HG03442 (cell line): ENCODE data around the gene CREB3L4.
"Not testable (repeated sequence)": the region's sequence is repeated elsewhere in the genome, so short reads cannot be mapped to it uniquely, and the experiment has no call there.

Experiments
- ATAC-seq: cut with Tn5 transposase; IDR thresholded peaks from one replicate; pipeline ENCODE4 v1.9.1; 2021; ENCODE audit warnings: mild to moderate bottlenecking, moderate library complexity; ENCODE audit not compliant: unreplicated experiment

The CREB3L4 gene

GRCh38 chr1:153984123-153984894, 16.6 kb downstream of the CREB3L4 start:
- no peak for ATAC-seq

- no peak for ATAC-seq
Measured at GRCh38 chr1:153985341-153985912, 17.7 kb downstream of the CREB3L4 start.

- ATAC-seq: no peak
Measured at GRCh38 chr1:153985941-153986761, 18.4 kb downstream of the CREB3L4 start, which contains the start of gene RAB13. Gene RAB13, minus strand, starts transcription at chr1:153986339. Its CDS starts 103 bp downstream, at chr1:153986236.

GRCh38 chr1:153987621-153988020, 19.9 kb downstream of the CREB3L4 start:
- no peak for ATAC-seq

GRCh38 chr1:153990468-153991150, 22.9 kb downstream of the CREB3L4 start, which contains the start of gene RPS27:
Gene RPS27, plus strand, starts transcription at chr1:153990762. Its CDS starts 35 bp downstream, at chr1:153990797.
- ATAC-seq: peak; percentile 69

GRCh38 chr1:153991151-153991630, 23.5 kb downstream of the CREB3L4 start:
- no peak for ATAC-seq

- ATAC-seq: no peak
Measured at GRCh38 chr1:153991806-153992205, 24.1 kb downstream of the CREB3L4 start.

GRCh38 chr1:153995202-153995601, 27.5 kb downstream of the CREB3L4 start:
- ATAC-seq: no peak

GRCh38 chr1:153995640-153996039, 27.9 kb downstream of the CREB3L4 start:
- ATAC-seq: no peak

- not testable (repeated sequence) for ATAC-seq
Measured at GRCh38 chr1:153996882-153997281, 29.2 kb downstream of the CREB3L4 start.

GRCh38 chr1:154000420-154000819, 32.7 kb downstream of the CREB3L4 start:
- ATAC-seq: no peak

- no peak for ATAC-seq
Measured at GRCh38 chr1:154006136-154006535, 38.4 kb downstream of the CREB3L4 start.

GRCh38 chr1:154012129-154012528, 44.4 kb downstream of the CREB3L4 start:
- ATAC-seq: no peak

- ATAC-seq: not testable (repeated sequence)
Measured at GRCh38 chr1:154012543-154012942, 44.8 kb downstream of the CREB3L4 start.

- no peak for ATAC-seq
Measured at GRCh38 chr1:154014154-154014907, 46.6 kb downstream of the CREB3L4 start.

GRCh38 chr1:154019269-154019668, 51.6 kb downstream of the CREB3L4 start:
- no peak for ATAC-seq

- no peak for ATAC-seq
Measured at GRCh38 chr1:154019940-154020339, 52.2 kb downstream of the CREB3L4 start.
